ENCODE measurements around the gene GAMT. TPM values are rescaled to one million over a fixed set of nuclear protein-coding genes. Genes with fewer than 3 reads are reported as not detected.

Gene GAMT
- total RNA-seq, 2 donors from 2014 or later, result 2.3 to 2.5 TPM

GRCh38 chr19:1435378-1435989, 34.1 kb upstream of the GAMT start:
- no peak for ATAC-seq
- intact Hi-C loops (cut with DNase I, micrococcal nuclease), result no loop called here
- DNase-seq, result no peak

- intact Hi-C loops (cut with DNase I, micrococcal nuclease), result no loop called here
- ATAC-seq, result no peak
- DNase-seq, result no peak
Measured at GRCh38 chr19:1434577-1435060, 33.3 kb upstream of the GAMT start.

DNA sequence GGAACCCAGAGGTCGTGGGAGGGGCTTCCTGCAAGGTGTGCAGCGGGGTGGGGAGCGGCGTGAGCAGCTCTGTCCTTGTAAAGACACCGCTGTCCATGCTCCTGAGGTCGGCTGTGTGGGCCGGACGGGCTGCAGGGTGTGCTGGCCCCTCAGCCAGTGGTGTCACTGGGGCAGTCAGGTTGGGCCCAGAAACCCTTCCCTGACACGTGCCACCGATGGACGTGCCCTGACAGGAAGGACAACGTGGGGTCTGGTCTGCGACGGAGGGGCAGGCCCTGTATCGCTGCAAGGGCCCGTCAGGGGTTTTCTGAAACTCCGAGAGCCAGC, 32.7 kb upstream of the GAMT start:
- intact Hi-C loops (cut with DNase I, micrococcal nuclease), result no loop called here
- DNase-seq (no peak), ATAC-seq (no peak)

DNA sequence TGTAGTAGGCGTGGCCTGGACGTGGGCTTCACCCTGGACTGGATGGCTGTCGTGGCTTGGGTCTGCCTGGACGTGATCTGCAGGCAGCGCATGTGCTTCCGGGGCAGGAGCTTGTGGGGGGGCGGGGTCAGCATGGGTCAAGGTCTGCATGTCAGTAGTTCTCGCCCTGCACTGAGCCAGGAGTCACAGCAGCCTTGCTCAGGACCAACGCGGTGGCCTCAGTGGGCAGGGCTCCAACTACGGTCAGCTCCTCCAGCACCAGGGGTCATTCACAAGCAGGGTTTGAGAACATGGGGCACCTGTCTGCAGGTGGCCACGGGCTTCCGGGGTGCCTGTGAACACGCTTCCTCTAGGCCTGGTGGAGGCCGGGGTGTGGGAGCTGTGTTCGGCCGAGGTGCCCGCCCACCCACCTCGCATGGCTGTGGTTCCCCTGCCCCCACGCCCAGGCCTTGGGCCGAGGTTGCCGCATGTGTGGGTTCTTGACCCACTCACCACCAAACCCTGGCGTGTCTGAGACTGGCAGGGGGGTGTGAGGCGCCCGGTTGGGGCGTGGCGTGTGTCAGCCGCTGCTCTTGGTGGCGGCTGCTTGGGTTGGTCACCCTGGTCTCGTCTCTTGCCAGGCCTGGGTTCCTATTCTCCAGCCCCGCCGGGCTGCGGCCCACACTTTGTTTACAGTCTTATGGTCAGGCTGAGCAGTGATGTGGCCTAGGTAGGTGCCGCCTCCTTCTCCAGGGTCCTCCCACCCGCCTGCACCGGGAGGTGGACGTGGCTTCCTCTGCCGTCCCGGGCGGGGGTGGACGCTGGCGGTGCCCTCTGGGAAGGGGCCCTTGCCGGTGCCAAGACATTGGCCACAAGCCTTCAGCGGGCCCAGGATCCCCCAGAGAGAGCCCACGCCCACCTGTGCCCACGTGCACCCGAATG, 32.0 kb upstream of the GAMT start:
- ATAC-seq (no peak), DNase-seq (no peak)
- intact Hi-C loops (cut with DNase I, micrococcal nuclease), result no loop called here

GRCh38 chr19:1432507-1432887, 31.2 kb upstream of the GAMT start:
- no peak for DNase-seq
- intact Hi-C loops (cut with DNase I, micrococcal nuclease), result no loop called here

GRCh38 chr19:1431759-1432506, 30.6 kb upstream of the GAMT start:
- intact Hi-C loops (cut with DNase I, micrococcal nuclease), result no loop called here
- ATAC-seq, result no peak

More at GRCh38 chr19:1432507-1432887, 31.2 kb upstream of the GAMT start:
- no peak for ATAC-seq

DNA sequence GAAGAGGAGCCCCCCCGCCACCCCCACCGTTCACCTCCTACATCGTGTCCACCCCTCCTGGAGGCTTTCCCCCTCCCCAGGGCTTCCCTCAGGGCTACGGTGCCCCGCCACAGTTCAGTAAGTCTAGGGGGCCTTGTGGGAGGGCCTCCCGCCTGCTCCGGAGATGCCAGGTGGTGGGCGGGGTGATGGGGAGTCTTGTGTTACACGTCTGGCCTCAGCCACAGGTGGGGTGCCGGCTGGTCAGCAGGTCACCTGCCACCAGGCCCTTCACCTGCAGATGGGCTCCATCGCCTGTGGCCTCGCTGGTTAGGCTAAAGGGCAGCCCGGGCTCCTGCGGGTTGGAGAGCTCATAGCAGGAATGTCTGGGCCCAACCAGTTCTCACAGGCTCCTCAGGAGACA, 28.9 kb upstream of the GAMT start:
- intact Hi-C loops (cut with DNase I, micrococcal nuclease), result no loop called here
- DNase-seq (no peak), ATAC-seq (no peak)

More at GRCh38 chr19:1431759-1432506, 30.6 kb upstream of the GAMT start:
- DNase-seq, result no peak

DNA sequence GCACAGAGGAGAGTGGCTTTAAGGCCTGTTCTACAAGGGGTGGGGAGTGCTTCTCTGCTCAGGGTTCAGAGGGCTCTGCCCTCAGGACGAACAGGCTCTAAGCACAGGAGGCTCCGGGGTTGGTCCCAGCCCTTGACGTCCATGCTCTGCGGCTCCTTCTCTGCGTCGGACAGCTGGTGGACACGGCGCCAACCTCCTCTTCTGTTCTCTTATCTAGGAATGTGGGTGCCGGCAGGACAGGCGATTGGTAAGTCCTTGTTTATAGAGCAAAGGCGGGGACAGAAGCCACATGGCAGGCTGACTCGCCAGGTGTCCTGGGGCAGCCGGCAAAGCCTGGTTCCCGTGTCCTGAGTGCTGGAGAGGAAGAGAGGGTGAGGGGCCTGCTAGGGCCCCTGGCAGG, 28.4 kb upstream of the GAMT start:
- ATAC-seq (peak; percentile 74), DNase-seq (no peak)

GRCh38 chr19:1428738-1429391, 27.5 kb upstream of the GAMT start:
- intact Hi-C loops (cut with DNase I, micrococcal nuclease), result no loop called here
- DNase-seq (no peak), ATAC-seq (no peak)

More for the DNA sequence above, 28.4 kb upstream of the GAMT start:
- intact Hi-C loops (cut with DNase I, micrococcal nuclease), result no loop called here

- DNase-seq (no peak), ATAC-seq (no peak)
- intact Hi-C loops (cut with DNase I, micrococcal nuclease), result no loop called here
Measured at GRCh38 chr19:1427221-1427920, 26.0 kb upstream of the GAMT start.

DNA sequence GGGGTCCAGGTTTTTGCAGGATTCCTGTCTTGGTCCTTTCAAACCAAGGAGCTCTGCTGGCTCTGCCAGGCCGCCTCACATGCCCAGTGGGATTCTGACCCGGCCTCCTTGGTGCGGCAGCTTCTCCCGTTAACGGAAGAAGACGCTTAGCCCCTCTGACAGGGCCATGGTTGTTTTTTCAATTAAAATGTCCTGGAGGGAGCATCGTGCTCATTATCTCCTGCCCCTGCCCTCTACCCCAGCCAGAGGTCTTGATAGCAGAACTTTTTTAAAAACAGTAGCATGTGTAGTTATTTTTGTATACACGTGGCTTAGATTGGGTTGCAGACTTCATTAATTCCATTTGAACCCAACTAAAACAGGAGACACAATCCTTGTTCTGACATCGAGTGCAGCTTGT, 25.4 kb upstream of the GAMT start:
- DNase-seq (no peak), ATAC-seq (no peak)
- intact Hi-C loops (cut with DNase I, micrococcal nuclease), result no loop called here

- intact Hi-C loops (cut with DNase I, micrococcal nuclease), result no loop called here
- ATAC-seq, result no peak
- no peak for DNase-seq
Measured at GRCh38 chr19:1425902-1426301, 24.6 kb upstream of the GAMT start.

DNA sequence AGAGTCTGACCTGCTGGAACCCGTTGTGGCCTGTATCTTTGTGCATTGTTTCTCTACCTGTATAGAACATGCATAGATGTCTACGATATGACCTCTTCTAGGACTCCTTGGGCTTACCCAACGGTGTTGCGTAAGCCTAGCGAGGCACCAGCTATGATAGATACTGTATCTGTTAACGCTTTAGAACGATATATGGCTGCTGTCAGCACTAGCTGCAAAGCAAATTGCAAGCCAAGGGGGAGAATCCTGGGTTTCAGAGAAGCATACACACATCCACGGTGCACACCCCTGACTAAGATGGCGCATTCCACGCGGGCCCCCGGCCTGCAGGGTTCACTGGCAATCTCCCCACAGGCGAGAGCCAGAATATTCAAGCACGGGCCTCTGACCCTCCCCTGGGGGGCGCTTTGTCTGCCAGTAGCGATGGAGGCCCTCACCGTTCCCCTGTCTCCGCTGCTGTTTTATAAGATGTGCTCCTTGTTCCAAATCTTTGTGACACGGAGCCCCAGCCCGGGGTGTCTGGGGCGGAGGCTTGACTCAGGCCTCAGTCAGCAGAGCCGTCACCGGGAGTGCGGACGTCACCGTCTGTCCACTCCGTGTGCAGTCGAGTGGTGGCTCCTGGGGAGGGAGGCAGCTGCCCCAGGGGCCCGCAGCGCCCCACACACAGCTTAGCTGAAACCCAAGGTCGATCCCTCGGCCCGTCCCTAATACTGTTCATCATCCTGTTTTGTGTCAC, 23.9 kb upstream of the GAMT start:
- ATAC-seq (no peak), DNase-seq (no peak)
- intact Hi-C loops (cut with DNase I, micrococcal nuclease), result no loop called here

GRCh38 chr19:1424192-1424955, 23.0 kb upstream of the GAMT start:
- intact Hi-C loops (cut with DNase I, micrococcal nuclease), result no loop called here
- no peak for DNase-seq
- peak; percentile 73 for ATAC-seq

- intact Hi-C loops (cut with DNase I, micrococcal nuclease), result no loop called here
- no peak for DNase-seq
- ATAC-seq, result peak; percentile 3
Measured at GRCh38 chr19:1423436-1424191, 22.3 kb upstream of the GAMT start.

- ATAC-seq, result no peak
- no peak for DNase-seq
- intact Hi-C loops (cut with DNase I, micrococcal nuclease), result no loop called here
Measured at GRCh38 chr19:1422943-1423342, 21.6 kb upstream of the GAMT start.

GRCh38 chr19:1422360-1422759, 21.0 kb upstream of the GAMT start:
- ATAC-seq, result no peak
- intact Hi-C loops (cut with DNase I, micrococcal nuclease), result no loop called here

More at GRCh38 chr19:1422360-1422759, 21.0 kb upstream of the GAMT start:
- no peak for DNase-seq

Measured in left colon (tissue), 2 donors.